Fibroblast of lung (primary cell): ENCODE results near the gene TRMU. TPM values are rescaled to one million over a fixed set of nuclear protein-coding genes. Genes with fewer than 3 reads are reported as not detected.

Experiments used
- DNase-seq, 2 donors: peaks; one replicate each; pipeline versions ENCODE4 v3.0.0 to v3.0.0-alpha.2; 2010; ENCODE audit warnings: low read depth in 2 of 2
- H2AFZ ChIP-seq: 2 replicates; pipeline ENCODE4 v1.5.1; 2012; ENCODE audit warnings: low read length, control low read depth, inconsistent platforms
- H3K27ac ChIP-seq: 2 replicates; pipeline ENCODE4 v1.5.1; 2011; ENCODE audit warnings: low read length, control low read depth; ENCODE audit not compliant: insufficient read depth
- H3K27me3 ChIP-seq: 2 replicates; pipeline ENCODE4 v1.5.1; 2011; ENCODE audit warnings: mild to moderate bottlenecking, low read length; ENCODE audit not compliant: control insufficient read depth, insufficient read depth
- H3K36me3 ChIP-seq: 2 replicates; pipeline ENCODE4 v1.5.1; 2011; ENCODE audit warnings: low read length; ENCODE audit not compliant: control insufficient read depth, insufficient read depth
- H3K4me1 ChIP-seq: 2 replicates; pipeline ENCODE4 v1.5.1; 2011; ENCODE audit warnings: low read length; ENCODE audit not compliant: control insufficient read depth, insufficient read depth; ENCODE audit errors: extremely low read depth
- H3K4me2 ChIP-seq: 2 replicates; pipeline ENCODE4 v1.5.1; 2011; ENCODE audit warnings: low read length, control low read depth; ENCODE audit not compliant: insufficient read depth; ENCODE audit errors: extremely low read depth
- H3K4me3 ChIP-seq, 4 experiments: fragments of 200-600 bp in 1 of 4; sonication (generic) in 1 of 4; replicated peaks in 1 of 4; 2 replicates each; pipeline ENCODE4 v1.5.1; 2011 to 2016; ENCODE audit warnings: low read length in 4 of 4, low read depth in 3 of 4, mild to moderate bottlenecking in 3 of 4, control low read depth in 2 of 4, inconsistent platforms in 1 of 4, mixed read lengths in 1 of 4; ENCODE audit not compliant: insufficient read depth in 1 of 4; ENCODE audit errors: control extremely low read depth in 1 of 4
- H3K79me2 ChIP-seq: 2 replicates; pipeline ENCODE4 v1.5.1; 2012; ENCODE audit warnings: mild to moderate bottlenecking, low read length, inconsistent platforms; ENCODE audit not compliant: control insufficient read depth, insufficient read depth
- H3K9ac ChIP-seq: 2 replicates; pipeline ENCODE4 v1.5.1; 2011; ENCODE audit warnings: mild to moderate bottlenecking, low read length, control low read depth; ENCODE audit not compliant: insufficient read depth
- H3K9me3 ChIP-seq: 2 replicates; pipeline ENCODE4 v1.5.1; 2012; ENCODE audit warnings: low read depth, low read length; ENCODE audit not compliant: control insufficient read depth, insufficient read depth
- H4K20me1 ChIP-seq: 2 replicates; pipeline ENCODE4 v1.5.1; 2011; ENCODE audit warnings: low read length; ENCODE audit not compliant: control insufficient read depth, insufficient read depth; ENCODE audit errors: extremely low read depth
- EZH2 ChIP-seq: IDR thresholded peaks from 2 replicates; pipeline ENCODE4 v1.5.1; 2012; ENCODE audit warnings: low read length, control low read depth, mild to moderate bottlenecking; ENCODE audit errors: missing control alignments
- polyA plus RNA-seq, 2 donors: library from polyadenylated mRNA; depleted of rRNA in 1 of 2; stranded (reverse) in 1 of 2; unstranded in 1 of 2; fragments of >200 nt; gene quantifications; 2 replicates each; pipeline ENCODE4 v1.2.1, GENCODE V29; 2011 to 2012; ENCODE audit warnings: missing spikeins in 1 of 2
- total RNA-seq: library from RNA; depleted of rRNA; stranded (reverse); fragments of >200 nt; gene quantifications from 2 replicates; pipeline ENCODE4 v1.2.1, GENCODE V29; 2014
- TF ChIP-seq, protein P1 (sequence below), 2 donors: IDR thresholded peaks in 1 of 2; conservative IDR thresholded peaks in 1 of 2; 1 replicate in 1 of 2; 2 replicates in 1 of 2; pipeline ENCODE4 v1.5.1; 2011 to 2012; ENCODE audit warnings: low read length in 2 of 2, control low read depth in 1 of 2, inconsistent platforms in 1 of 2, low read depth in 1 of 2, mild to moderate bottlenecking in 1 of 2

Gene TRMU
- total and polyA plus RNA-seq, 2 donors (not counting 1 experiment from before 2014, with no cell fraction given), result 18.4 to 22.1 TPM

DNA sequence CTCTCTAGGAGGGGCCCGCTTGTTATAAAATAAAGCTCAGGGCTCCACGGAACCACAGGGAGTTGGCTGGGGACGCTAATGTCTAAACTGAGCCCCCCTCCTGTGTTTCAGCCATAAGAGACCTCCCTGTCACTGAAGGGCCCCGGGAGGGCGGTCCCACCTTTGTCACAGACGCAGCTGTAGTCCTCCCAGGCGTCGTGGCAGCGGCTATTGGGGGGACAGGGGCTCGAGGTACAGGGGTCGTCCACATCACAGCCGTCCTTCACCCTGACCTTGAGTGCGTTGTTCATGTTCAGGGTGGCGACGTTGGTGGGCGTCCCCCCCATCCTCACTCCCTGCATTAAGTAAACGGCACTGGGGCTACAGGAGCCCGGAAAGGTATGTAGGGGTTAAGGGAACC lies 62.0 kb downstream of the TRMU start:
- Histone ChIP-seq H3K79me2 (no peaks in the 10 kb centered on the region), H3K9ac (no peak overlapping the region), H3K4me1 (no peaks in the 10 kb centered on the region), H3K4me2 (no peak overlapping the region), H3K27me3 (no peaks in the 10 kb centered on the region), H3K27ac (no peak overlapping the region), H3K4me3 (no peak overlapping the region), H4K20me1 (no peaks in the 10 kb centered on the region), H3K9me3 (no peaks in the 10 kb centered on the region), H3K36me3 (no peaks in the 10 kb centered on the region), H2AFZ (no peak overlapping the region)
- TF ChIP-seq, protein P1, sequence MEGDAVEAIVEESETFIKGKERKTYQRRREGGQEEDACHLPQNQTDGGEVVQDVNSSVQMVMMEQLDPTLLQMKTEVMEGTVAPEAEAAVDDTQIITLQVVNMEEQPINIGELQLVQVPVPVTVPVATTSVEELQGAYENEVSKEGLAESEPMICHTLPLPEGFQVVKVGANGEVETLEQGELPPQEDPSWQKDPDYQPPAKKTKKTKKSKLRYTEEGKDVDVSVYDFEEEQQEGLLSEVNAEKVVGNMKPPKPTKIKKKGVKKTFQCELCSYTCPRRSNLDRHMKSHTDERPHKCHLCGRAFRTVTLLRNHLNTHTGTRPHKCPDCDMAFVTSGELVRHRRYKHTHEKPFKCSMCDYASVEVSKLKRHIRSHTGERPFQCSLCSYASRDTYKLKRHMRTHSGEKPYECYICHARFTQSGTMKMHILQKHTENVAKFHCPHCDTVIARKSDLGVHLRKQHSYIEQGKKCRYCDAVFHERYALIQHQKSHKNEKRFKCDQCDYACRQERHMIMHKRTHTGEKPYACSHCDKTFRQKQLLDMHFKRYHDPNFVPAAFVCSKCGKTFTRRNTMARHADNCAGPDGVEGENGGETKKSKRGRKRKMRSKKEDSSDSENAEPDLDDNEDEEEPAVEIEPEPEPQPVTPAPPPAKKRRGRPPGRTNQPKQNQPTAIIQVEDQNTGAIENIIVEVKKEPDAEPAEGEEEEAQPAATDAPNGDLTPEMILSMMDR (conservative IDR thresholded peaks at IDR 0.05 in 1 of 2, IDR thresholded peaks at IDR 0.05 in 1 of 2; ENCODE audit: low read depth in 1 of 2, low read length in 2 of 2), result no peak
- no peak for TF ChIP-seq EZH2
- no peak for DNase-seq

- no peaks in the 10 kb centered on the region for H4K20me1 ChIP-seq
- H3K4me2 ChIP-seq, result no peak overlapping the region
- H3K79me2 ChIP-seq, result no peaks in the 10 kb centered on the region
- DNase-seq, result no peak
- no peaks in the 10 kb centered on the region for H3K4me1 ChIP-seq
- no peak overlapping the region for H3K4me3 ChIP-seq
- H3K9me3 ChIP-seq, result no peaks in the 10 kb centered on the region
- TF ChIP-seq EZH2, result no peak
- TF ChIP-seq, protein P1 (conservative IDR thresholded peaks at IDR 0.05 in 1 of 2, IDR thresholded peaks at IDR 0.05 in 1 of 2; ENCODE audit: low read depth in 1 of 2, low read length in 2 of 2), result no peak
- no peaks in the 10 kb centered on the region for H3K36me3 ChIP-seq
- H3K9ac ChIP-seq, result no peak overlapping the region
- H3K27me3 ChIP-seq, result no peaks in the 10 kb centered on the region
- H2AFZ ChIP-seq, result no peak overlapping the region
- H3K27ac ChIP-seq, result no peak overlapping the region
These were observed 62.4 kb downstream of the TRMU start for GRCh38 chr22:46397951-46398350.

DNA sequence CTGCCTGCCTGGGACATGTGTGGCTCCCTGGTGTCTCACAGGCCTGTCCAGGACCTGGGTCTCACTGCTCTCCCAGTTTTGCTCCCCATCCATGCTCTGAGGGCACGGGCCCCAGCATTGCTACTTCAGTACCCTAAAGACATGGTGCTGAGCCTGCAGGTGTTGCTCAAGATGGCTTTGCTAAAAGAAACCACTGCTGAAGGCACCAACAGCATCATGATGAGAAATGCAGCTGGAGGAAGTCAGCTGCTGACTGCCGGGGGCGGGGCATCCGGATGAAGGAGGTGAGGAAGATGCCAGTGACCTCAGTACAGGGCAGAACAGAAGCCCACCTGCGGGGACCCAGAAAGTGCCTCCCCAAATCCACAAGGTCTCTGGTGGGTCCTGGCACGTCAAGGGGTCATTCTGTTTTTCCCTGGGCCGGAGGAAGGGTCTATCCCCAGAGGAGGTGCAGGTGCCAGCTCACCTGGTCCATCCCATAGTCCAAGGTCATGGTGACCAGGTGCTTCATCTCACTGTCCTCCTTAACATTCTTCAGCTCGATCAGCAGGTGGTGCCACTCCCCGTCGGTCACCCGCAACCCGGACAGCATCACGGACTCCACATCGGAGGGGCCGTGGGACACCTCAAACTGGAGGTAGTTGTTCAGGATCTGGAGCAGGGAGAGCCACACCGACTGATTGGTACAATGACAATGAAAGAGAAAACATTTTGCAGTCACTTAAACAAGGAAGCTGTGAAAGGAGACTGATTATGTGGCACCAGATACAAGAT lies 63.9 kb downstream of the TRMU start:
- H3K36me3 ChIP-seq, result no peaks in the 10 kb centered on the region
- no peak for DNase-seq
- H3K4me2 ChIP-seq, result no peak overlapping the region
- H3K9me3 ChIP-seq, result no peaks in the 10 kb centered on the region
- no peak overlapping the region for H2AFZ ChIP-seq
- no peaks in the 10 kb centered on the region for H4K20me1 ChIP-seq
- H3K9ac ChIP-seq, result no peak overlapping the region
- no peak overlapping the region for H3K27ac ChIP-seq
- H3K4me1 ChIP-seq, result no peaks in the 10 kb centered on the region
- no peak overlapping the region for H3K4me3 ChIP-seq
- no peaks in the 10 kb centered on the region for H3K27me3 ChIP-seq
- no peak for TF ChIP-seq EZH2
- TF ChIP-seq, protein P1 (conservative IDR thresholded peaks at IDR 0.05 in 1 of 2, IDR thresholded peaks at IDR 0.05 in 1 of 2; ENCODE audit: low read depth in 1 of 2, low read length in 2 of 2), result no peak
- no peaks in the 10 kb centered on the region for H3K79me2 ChIP-seq
